ENCODE results near the gene SP7. TPM values are rescaled to one million over a fixed set of nuclear protein-coding genes. Genes with fewer than 3 reads are reported as not detected.
A peak's percentile ranks its signal among the peaks of the same experiment; 100 is the strongest.

The SP7 gene
- total and polyA plus RNA-seq, 10 of the 15 experiments (the other 5 are each of a cell fraction or from before 2014, with no cell fraction given) = 0.05 to 0.11 TPM; not detected in 8

DNA sequence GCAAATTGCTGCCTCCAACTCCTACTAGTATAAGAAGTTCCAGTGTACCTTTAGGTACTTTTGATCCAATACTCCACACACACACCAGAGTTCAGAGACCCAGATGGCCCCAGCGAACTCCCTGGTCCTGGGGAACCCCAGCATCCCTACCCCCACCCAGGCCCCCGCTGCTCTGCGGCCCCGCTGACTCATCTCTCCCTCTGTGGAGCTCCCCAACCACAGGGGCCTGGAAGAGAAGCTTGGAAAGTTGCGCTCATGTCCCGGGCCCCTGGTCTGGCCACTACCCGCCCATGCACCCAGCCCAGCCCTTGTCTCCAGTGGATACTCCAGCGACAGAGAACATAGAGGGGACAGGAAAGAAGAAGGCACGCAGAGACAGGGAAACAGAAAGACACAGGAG is 4.2 kb upstream of the SP7 start (continued):
- TF ChIP-seq, protein P1, sequence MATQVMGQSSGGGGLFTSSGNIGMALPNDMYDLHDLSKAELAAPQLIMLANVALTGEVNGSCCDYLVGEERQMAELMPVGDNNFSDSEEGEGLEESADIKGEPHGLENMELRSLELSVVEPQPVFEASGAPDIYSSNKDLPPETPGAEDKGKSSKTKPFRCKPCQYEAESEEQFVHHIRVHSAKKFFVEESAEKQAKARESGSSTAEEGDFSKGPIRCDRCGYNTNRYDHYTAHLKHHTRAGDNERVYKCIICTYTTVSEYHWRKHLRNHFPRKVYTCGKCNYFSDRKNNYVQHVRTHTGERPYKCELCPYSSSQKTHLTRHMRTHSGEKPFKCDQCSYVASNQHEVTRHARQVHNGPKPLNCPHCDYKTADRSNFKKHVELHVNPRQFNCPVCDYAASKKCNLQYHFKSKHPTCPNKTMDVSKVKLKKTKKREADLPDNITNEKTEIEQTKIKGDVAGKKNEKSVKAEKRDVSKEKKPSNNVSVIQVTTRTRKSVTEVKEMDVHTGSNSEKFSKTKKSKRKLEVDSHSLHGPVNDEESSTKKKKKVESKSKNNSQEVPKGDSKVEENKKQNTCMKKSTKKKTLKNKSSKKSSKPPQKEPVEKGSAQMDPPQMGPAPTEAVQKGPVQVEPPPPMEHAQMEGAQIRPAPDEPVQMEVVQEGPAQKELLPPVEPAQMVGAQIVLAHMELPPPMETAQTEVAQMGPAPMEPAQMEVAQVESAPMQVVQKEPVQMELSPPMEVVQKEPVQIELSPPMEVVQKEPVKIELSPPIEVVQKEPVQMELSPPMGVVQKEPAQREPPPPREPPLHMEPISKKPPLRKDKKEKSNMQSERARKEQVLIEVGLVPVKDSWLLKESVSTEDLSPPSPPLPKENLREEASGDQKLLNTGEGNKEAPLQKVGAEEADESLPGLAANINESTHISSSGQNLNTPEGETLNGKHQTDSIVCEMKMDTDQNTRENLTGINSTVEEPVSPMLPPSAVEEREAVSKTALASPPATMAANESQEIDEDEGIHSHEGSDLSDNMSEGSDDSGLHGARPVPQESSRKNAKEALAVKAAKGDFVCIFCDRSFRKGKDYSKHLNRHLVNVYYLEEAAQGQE (IDR thresholded peaks at IDR 0.05; ENCODE audit: low read depth, low read length) = no peak
- TF ChIP-seq, protein P2, sequence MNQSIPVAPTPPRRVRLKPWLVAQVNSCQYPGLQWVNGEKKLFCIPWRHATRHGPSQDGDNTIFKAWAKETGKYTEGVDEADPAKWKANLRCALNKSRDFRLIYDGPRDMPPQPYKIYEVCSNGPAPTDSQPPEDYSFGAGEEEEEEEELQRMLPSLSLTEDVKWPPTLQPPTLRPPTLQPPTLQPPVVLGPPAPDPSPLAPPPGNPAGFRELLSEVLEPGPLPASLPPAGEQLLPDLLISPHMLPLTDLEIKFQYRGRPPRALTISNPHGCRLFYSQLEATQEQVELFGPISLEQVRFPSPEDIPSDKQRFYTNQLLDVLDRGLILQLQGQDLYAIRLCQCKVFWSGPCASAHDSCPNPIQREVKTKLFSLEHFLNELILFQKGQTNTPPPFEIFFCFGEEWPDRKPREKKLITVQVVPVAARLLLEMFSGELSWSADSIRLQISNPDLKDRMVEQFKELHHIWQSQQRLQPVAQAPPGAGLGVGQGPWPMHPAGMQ (IDR thresholded peaks at IDR 0.05; ENCODE audit: borderline replicate concordance) = no peak
- TF ChIP-seq HCFC1 (IDR thresholded peaks at IDR 0.05; ENCODE audit: low read length) = no peak
- TF ChIP-seq RUNX3 (IDR thresholded peaks at IDR 0.05; ENCODE audit: low read length) = peak; percentile 73
- TF ChIP-seq ASH2L (IDR thresholded peaks at IDR 0.05; ENCODE audit: borderline replicate concordance, low read depth) = no peak
- TF ChIP-seq SIX5 (IDR thresholded peaks at IDR 0.05; ENCODE audit: low read depth, low read length, severe bottlenecking) = no peak

DNA sequence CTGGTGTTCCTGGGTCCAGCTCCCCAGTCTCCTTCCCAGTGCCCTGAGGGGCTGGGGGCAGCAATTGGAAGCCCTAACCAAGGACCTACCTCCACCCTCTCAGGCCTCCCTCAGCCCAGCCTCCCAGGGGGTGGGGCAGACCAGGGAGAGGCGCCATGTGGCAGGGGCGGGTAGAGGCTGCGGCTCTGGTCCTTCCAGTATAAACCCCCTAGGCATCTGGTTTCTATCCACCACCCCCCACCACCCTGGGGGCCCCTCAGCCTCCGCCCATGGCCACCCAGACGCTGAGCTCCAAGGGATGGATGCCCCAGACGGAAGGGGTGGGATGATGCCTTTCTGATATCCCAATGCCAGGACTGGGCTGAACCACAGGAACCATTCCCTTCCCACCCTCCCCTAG is 2.8 kb upstream of the SP7 start:
- no peak for FAIRE-seq
- no peak for TF ChIP-seq SREBF1 (IDR thresholded peaks at IDR 0.05; ENCODE audit: low read length)
- TF ChIP-seq FOXM1 (IDR thresholded peaks at IDR 0.05; ENCODE audit: low read depth, low read length) = no peak
- TF ChIP-seq, protein P3, sequence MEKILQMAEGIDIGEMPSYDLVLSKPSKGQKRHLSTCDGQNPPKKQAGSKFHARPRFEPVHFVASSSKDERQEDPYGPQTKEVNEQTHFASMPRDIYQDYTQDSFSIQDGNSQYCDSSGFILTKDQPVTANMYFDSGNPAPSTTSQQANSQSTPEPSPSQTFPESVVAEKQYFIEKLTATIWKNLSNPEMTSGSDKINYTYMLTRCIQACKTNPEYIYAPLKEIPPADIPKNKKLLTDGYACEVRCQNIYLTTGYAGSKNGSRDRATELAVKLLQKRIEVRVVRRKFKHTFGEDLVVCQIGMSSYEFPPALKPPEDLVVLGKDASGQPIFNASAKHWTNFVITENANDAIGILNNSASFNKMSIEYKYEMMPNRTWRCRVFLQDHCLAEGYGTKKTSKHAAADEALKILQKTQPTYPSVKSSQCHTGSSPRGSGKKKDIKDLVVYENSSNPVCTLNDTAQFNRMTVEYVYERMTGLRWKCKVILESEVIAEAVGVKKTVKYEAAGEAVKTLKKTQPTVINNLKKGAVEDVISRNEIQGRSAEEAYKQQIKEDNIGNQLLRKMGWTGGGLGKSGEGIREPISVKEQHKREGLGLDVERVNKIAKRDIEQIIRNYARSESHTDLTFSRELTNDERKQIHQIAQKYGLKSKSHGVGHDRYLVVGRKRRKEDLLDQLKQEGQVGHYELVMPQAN (conservative IDR thresholded peaks at IDR 0.05) = no peak
- TF ChIP-seq, protein P4, sequence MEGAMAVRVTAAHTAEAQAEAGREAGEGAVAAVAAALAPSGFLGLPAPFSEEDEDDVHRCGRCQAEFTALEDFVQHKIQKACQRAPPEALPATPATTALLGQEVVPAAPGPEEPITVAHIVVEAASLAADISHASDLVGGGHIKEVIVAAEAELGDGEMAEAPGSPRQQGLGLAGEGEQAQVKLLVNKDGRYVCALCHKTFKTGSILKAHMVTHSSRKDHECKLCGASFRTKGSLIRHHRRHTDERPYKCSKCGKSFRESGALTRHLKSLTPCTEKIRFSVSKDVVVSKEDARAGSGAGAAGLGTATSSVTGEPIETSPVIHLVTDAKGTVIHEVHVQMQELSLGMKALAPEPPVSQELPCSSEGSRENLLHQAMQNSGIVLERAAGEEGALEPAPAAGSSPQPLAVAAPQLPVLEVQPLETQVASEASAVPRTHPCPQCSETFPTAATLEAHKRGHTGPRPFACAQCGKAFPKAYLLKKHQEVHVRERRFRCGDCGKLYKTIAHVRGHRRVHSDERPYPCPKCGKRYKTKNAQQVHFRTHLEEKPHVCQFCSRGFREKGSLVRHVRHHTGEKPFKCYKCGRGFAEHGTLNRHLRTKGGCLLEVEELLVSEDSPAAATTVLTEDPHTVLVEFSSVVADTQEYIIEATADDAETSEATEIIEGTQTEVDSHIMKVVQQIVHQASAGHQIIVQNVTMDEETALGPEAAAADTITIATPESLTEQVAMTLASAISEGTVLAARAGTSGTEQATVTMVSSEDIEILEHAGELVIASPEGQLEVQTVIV (IDR thresholded peaks at IDR 0.05; ENCODE audit: borderline replicate concordance, partially characterized antibody) = no peak
- TF ChIP-seq SREBF2 (IDR thresholded peaks at IDR 0.05; ENCODE audit: low read length) = no peak
- no peak for TF ChIP-seq STAT3 (IDR thresholded peaks at IDR 0.05; ENCODE audit: low read depth, low read length)
- no peak for TF ChIP-seq FOXK2 (IDR thresholded peaks at IDR 0.05)

More for the DNA sequence above, 2.8 kb upstream of the SP7 start:
- WGBS (ENCODE audit: insufficient coverage, insufficient replicate concordance, low lambda C conversion rate, missing lambda C conversion rate) = 55% methylated on average over 6 of the region's 6 CpGs
- CTCF ChIA-PET = no interaction called here
- Histone ChIP-seq H3K9ac (ENCODE audit: control insufficient read depth, insufficient read depth, low read length) (no peak overlapping the region), H3K4me3 (no peak overlapping the region), H3K4me1 (ENCODE audit: control insufficient read depth, insufficient read depth, low read length) (peaks cover 5% of the 10 kb centered on the region; the same call in 1 of the 2 replicates), H3K27ac (ENCODE audit: control insufficient read depth, insufficient read depth) (no peak overlapping the region), H3K36me3 (ENCODE audit: control insufficient read depth in 2 of 2, insufficient read depth in 2 of 2, low read length in 1 of 2) (no peaks in the 10 kb centered on the region), H3K9me3 (replicated peaks; ENCODE audit: control insufficient read depth, insufficient read depth, low read length) (no peaks in the 10 kb centered on the region), H4K20me1 (ENCODE audit: control insufficient read depth, insufficient read depth) (no peaks in the 10 kb centered on the region), H2AFZ (ENCODE audit: control insufficient read depth, low read depth, low read length) (no peak overlapping the region), H3K79me2 (ENCODE audit: control insufficient read depth, insufficient read depth, low read length) (no peaks in the 10 kb centered on the region), H3K27me3 (replicated peaks in 1 of 2; ENCODE audit: control insufficient read depth in 2 of 2, insufficient read depth in 2 of 2, low read length in 1 of 2) (peaks cover 2 to 10% of the 10 kb centered on the region in 2 experiments; a peak in 3 of 4 replicates), H3K4me2 (ENCODE audit: control insufficient read depth, insufficient read depth) (no peak overlapping the region)
- no peak for ATAC-seq
- in situ Hi-C loops (cut with MboI) = no loop called here
- no peak for DNase-seq (ENCODE audit: low read depth, low spot score)
- RAD21 ChIA-PET (ENCODE audit: unreplicated experiment) = no interaction called here
- intact Hi-C loops (cut with micrococcal nuclease; ENCODE audit: unreplicated experiment) = no loop called here
- BruUV-seq (replicated peaks) = no TSS peak
- POLR2A ChIA-PET = no interaction called here
- SMC1A ChIA-PET (ENCODE audit: uncharacterized antibody, unreplicated experiment) = interaction anchor here (2.0 kb wide), 1 partner anchor 12 kb away, joined by 8 read pairs; no protein-coding TSS in a partner anchor
